Measurements from ENCODE around the gene PUS10. TPM values are rescaled to one million over a fixed set of nuclear protein-coding genes. Genes with fewer than 3 reads are reported as not detected.
"Not testable (repeated sequence)": the region's sequence is repeated elsewhere in the genome, so short reads cannot be mapped to it uniquely, and the experiment has no call there.

The PUS10 gene
- total RNA-seq, 1 donor from 2014 or later = 7.1 TPM

DNA sequence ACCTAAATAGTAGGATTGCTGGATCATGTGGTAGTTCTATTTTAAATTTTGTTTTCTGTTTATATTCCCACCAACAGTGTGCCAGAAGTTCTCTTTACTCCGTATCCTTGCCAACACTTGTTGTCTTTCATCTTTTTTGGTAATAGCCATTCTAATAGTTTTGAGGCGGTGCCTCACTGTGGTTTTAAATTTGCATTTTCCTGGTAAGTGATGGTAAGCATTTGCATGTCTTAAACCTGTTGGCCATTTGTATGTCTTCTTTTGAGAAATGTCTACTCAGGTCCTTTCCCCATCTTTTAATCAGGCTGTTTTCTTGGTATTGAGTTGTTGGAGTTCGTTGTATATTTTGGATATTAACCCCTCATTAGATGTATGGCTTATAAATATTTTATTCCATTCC, 85.1 kb downstream of the PUS10 start:
- no peaks in the 10 kb centered on the region for H3K4me1 Mint-ChIP-seq (ENCODE audit: low read depth)
- DNase-seq (ENCODE audit: low spot score, unreplicated experiment) = no peak
- H3K27ac Mint-ChIP-seq = no peak overlapping the region
- peaks cover 11% of the 10 kb centered on the region for H3K36me3 Mint-ChIP-seq (ENCODE audit: insufficient read depth)
- no peak overlapping the region for H3K4me3 Mint-ChIP-seq (ENCODE audit: low read depth)
- no peaks in the 10 kb centered on the region for H3K27me3 Mint-ChIP-seq
- H3K9me3 Mint-ChIP-seq (ENCODE audit: low read depth) = peaks cover 4% of the 10 kb centered on the region
- TF ChIP-seq, protein P1, sequence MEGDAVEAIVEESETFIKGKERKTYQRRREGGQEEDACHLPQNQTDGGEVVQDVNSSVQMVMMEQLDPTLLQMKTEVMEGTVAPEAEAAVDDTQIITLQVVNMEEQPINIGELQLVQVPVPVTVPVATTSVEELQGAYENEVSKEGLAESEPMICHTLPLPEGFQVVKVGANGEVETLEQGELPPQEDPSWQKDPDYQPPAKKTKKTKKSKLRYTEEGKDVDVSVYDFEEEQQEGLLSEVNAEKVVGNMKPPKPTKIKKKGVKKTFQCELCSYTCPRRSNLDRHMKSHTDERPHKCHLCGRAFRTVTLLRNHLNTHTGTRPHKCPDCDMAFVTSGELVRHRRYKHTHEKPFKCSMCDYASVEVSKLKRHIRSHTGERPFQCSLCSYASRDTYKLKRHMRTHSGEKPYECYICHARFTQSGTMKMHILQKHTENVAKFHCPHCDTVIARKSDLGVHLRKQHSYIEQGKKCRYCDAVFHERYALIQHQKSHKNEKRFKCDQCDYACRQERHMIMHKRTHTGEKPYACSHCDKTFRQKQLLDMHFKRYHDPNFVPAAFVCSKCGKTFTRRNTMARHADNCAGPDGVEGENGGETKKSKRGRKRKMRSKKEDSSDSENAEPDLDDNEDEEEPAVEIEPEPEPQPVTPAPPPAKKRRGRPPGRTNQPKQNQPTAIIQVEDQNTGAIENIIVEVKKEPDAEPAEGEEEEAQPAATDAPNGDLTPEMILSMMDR (IDR thresholded peaks at IDR 0.05; ENCODE audit: unreplicated experiment) = no peak

DNA sequence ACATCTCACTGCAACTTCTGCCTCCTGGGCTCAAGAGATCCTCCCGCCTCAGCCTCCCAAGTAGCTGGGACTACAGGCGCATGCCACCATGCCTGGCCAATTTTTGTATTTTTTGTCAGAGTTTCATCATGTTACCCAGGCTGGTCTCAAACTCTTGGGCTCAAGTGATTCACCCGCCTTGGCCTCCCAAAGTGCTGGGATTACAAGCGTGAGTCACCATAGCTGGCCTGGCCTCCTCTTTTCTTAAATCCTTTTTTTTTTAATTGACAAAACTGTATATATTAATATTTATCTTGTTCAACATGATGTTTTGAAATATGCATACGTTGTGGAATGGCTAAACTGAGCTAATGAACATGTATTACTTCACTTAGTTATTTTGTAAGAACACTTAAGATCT, 86.0 kb downstream of the PUS10 start:
- peaks cover 13% of the 10 kb centered on the region for H3K36me3 Mint-ChIP-seq (ENCODE audit: insufficient read depth)
- DNase-seq (ENCODE audit: low spot score, unreplicated experiment); H3K4me1 Mint-ChIP-seq (ENCODE audit: low read depth); H3K9me3 Mint-ChIP-seq (ENCODE audit: low read depth); H3K4me3 Mint-ChIP-seq (ENCODE audit: low read depth); H3K27me3 Mint-ChIP-seq; H3K27ac Mint-ChIP-seq: not testable (repeated sequence)

DNA sequence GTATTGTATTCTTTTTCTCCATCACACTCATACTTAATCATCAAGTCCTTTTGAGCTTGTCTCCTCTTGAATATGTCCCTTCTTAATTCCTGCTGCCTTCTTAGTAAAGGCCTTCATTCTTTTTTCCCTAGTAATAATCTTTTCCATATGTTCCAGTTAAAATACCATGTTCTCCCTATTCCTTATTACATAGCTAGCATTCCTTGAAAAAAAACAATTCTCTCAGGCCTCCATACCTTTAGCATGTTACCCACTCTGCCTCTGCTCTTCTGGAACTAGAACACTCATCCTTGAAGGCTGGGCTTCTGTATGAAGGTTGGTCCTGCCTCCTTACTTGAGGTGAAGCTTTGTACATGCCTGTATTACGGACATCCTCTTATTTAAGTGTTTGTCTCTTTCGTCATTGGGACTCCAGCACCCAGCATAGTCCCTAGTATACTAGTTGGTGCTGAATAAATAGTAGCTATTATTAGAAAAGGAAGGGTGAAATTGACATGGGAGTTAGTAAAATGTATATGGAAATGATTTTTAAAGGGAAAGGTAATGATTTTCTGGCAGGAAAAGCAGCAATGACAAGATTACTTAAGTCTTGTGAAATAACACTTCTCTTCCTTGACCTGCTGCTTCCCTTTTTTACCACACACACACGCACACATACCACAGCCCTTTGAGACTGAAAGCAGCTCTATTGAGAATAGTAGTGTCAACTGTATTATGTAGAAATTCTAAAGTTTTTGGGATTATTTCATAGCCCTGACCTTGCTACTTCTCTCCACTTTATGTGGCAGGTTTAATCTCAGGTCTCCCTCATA, 91.1 kb downstream of the PUS10 start:
- H3K4me1 Mint-ChIP-seq (ENCODE audit: low read depth) = peaks cover 12% of the 10 kb centered on the region
- no peaks in the 10 kb centered on the region for H3K27me3 Mint-ChIP-seq
- DNase-seq (ENCODE audit: low spot score, unreplicated experiment) = no peak
- H3K36me3 Mint-ChIP-seq (ENCODE audit: insufficient read depth) = peaks cover 17% of the 10 kb centered on the region
- no peaks in the 10 kb centered on the region for H3K9me3 Mint-ChIP-seq (ENCODE audit: low read depth)
- TF ChIP-seq, protein P1 (IDR thresholded peaks at IDR 0.05; ENCODE audit: unreplicated experiment) = no peak
- H3K27ac Mint-ChIP-seq = peak overlapping the region; percentile 34
- no peak overlapping the region for H3K4me3 Mint-ChIP-seq (ENCODE audit: low read depth)

DNA sequence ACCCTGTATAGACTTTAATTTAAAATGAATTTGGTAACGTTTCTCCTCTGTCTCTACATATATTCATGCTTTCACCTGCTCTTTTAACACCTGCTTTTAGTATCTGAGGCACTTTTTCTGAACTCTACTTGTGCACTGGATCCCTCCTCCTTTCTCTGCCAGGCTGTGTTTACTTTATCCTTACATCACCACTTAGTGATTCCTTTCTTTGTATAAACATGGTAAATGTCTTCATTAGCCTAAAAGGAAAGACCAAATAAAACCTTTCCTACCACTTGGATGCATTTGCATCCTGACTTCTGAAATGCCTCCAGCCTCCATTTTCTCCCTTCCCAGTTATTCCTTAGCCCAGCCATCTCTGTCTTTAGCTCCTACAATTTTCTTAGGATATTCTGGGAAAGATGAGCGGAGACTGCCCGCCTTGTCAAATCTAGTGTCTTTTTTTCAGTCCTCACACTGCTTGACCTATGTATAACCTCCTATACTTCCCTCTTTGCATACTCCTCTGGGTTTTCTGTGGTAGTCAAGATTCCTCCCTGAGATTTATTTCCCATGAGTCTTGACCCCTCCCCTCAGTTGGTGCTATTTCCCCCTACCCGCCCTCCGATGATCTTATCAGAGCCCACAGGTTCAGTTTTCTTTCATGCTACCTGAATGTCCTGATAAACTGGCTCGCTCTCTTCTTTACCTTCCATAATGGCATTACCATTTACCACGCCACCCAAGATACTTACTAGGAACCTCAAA, 91.9 kb downstream of the PUS10 start:
- Mint-ChIP-seq H3K27me3 (no peaks in the 10 kb centered on the region), H3K4me3 (ENCODE audit: low read depth) (no peak overlapping the region), H3K4me1 (ENCODE audit: low read depth) (peaks cover 12% of the 10 kb centered on the region), H3K27ac (peak overlapping the region; percentile 34), H3K36me3 (ENCODE audit: insufficient read depth) (peaks cover 17% of the 10 kb centered on the region), H3K9me3 (ENCODE audit: low read depth) (no peaks in the 10 kb centered on the region)
- no peak for DNase-seq (ENCODE audit: low spot score, unreplicated experiment)
- TF ChIP-seq, protein P1 (IDR thresholded peaks at IDR 0.05; ENCODE audit: unreplicated experiment) = no peak

DNA sequence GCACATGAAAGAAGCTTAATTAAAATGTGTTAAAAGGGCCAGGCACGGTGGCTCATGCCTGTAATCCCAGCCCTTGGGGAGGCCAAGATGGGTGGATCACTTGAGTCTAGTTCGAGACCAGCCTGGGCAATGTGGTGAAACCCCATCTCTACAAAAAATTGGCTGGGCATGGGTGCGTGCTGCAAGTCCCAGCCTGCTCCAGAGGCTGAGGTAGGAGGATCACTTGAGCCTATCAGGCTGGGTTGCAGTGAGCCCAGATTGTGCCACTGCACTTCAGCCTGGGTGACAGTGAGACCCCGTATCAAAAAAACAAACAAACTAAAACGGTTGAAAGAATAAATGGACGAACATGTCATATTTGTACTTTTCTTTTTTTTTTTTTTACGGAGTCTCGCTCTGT, 110.7 kb downstream of the PUS10 start:
- no peak for DNase-seq (ENCODE audit: low spot score, unreplicated experiment)
- H3K9me3 Mint-ChIP-seq (ENCODE audit: low read depth) = peaks cover 2% of the 10 kb centered on the region
- H3K4me3 Mint-ChIP-seq (ENCODE audit: low read depth) = no peak overlapping the region
- TF ChIP-seq, protein P1 (IDR thresholded peaks at IDR 0.05; ENCODE audit: unreplicated experiment) = no peak
- no peak overlapping the region for H3K27ac Mint-ChIP-seq
- peaks cover 4% of the 10 kb centered on the region for H3K36me3 Mint-ChIP-seq (ENCODE audit: insufficient read depth)
- H3K27me3 Mint-ChIP-seq = no peaks in the 10 kb centered on the region
- H3K4me1 Mint-ChIP-seq (ENCODE audit: low read depth) = peaks cover 4% of the 10 kb centered on the region
